ENCODE data around the gene SLC6A12.

GRCh38 chr12:212715-213526 is 1.0 kb downstream of the SLC6A12 start:
- TF ChIP-seq CTCF (IDR thresholded peaks at IDR 0.05) (no peak), POLR2A (IDR thresholded peaks at IDR 0.05) (no peak)

Measured in uterus (tissue), 2 donors.